ENCODE data around the gene PLPP4.

Gene PLPP4

GRCh38 chr10:120506674-120507073 is 49.6 kb downstream of the PLPP4 start:
- H3K36me3 ChIP-seq (ENCODE audit: control insufficient read depth, insufficient read depth, low read length), result no peaks in the 10 kb centered on the region
- no peak overlapping the region for H3K4me3 ChIP-seq (ENCODE audit: low read depth, low read length)
- H3K27ac ChIP-seq (ENCODE audit: low read depth, low read length), result no peak overlapping the region
- H3K4me1 ChIP-seq (ENCODE audit: control insufficient read depth, insufficient read depth, low read length), result peaks cover 13% of the 10 kb centered on the region
- H3K9me3 ChIP-seq (ENCODE audit: control insufficient read depth, insufficient read depth, low read length), result no peaks in the 10 kb centered on the region
- no peaks in the 10 kb centered on the region for H3K27me3 ChIP-seq (ENCODE audit: control insufficient read depth, insufficient read depth, low read length)
- no peak overlapping the region for H3K9ac ChIP-seq (ENCODE audit: low read depth, low read length)

- Histone ChIP-seq H3K9me3 (ENCODE audit: control insufficient read depth, insufficient read depth, low read length) (no peaks in the 10 kb centered on the region), H3K27ac (ENCODE audit: low read depth, low read length) (no peak overlapping the region), H3K4me1 (ENCODE audit: control insufficient read depth, insufficient read depth, low read length) (peaks cover 13% of the 10 kb centered on the region), H3K9ac (ENCODE audit: low read depth, low read length) (no peak overlapping the region), H3K27me3 (ENCODE audit: control insufficient read depth, insufficient read depth, low read length) (no peaks in the 10 kb centered on the region), H3K36me3 (ENCODE audit: control insufficient read depth, insufficient read depth, low read length) (no peaks in the 10 kb centered on the region), H3K4me3 (ENCODE audit: low read depth, low read length) (no peak overlapping the region)
Observed at GRCh38 chr10:120507175-120507574, 50.1 kb downstream of the PLPP4 start.

GRCh38 chr10:120507651-120508050 is 50.6 kb downstream of the PLPP4 start:
- Histone ChIP-seq H3K9me3 (ENCODE audit: control insufficient read depth, insufficient read depth, low read length) (no peaks in the 10 kb centered on the region), H3K4me1 (ENCODE audit: control insufficient read depth, insufficient read depth, low read length) (peaks cover 13% of the 10 kb centered on the region), H3K27me3 (ENCODE audit: control insufficient read depth, insufficient read depth, low read length) (no peaks in the 10 kb centered on the region), H3K36me3 (ENCODE audit: control insufficient read depth, insufficient read depth, low read length) (no peaks in the 10 kb centered on the region), H3K9ac (ENCODE audit: low read depth, low read length) (no peak overlapping the region), H3K27ac (ENCODE audit: low read depth, low read length) (no peak overlapping the region), H3K4me3 (ENCODE audit: low read depth, low read length) (no peak overlapping the region)

- Histone ChIP-seq H3K9ac (ENCODE audit: low read depth, low read length) (no peak overlapping the region), H3K4me1 (ENCODE audit: control insufficient read depth, insufficient read depth, low read length) (peaks cover 13% of the 10 kb centered on the region), H3K4me3 (ENCODE audit: low read depth, low read length) (no peak overlapping the region)
Observed at GRCh38 chr10:120508393-120508792, 51.4 kb downstream of the PLPP4 start.

GRCh38 chr10:120508966-120509365 is 51.9 kb downstream of the PLPP4 start:
- H3K9ac ChIP-seq (ENCODE audit: low read depth, low read length), result no peak overlapping the region
- peaks cover 13% of the 10 kb centered on the region for H3K4me1 ChIP-seq (ENCODE audit: control insufficient read depth, insufficient read depth, low read length)
- no peaks in the 10 kb centered on the region for H3K27me3 ChIP-seq (ENCODE audit: control insufficient read depth, insufficient read depth, low read length)
- no peaks in the 10 kb centered on the region for H3K36me3 ChIP-seq (ENCODE audit: control insufficient read depth, insufficient read depth, low read length)
- H3K9me3 ChIP-seq (ENCODE audit: control insufficient read depth, insufficient read depth, low read length), result no peaks in the 10 kb centered on the region
- no peak overlapping the region for H3K4me3 ChIP-seq (ENCODE audit: low read depth, low read length)
- no peak overlapping the region for H3K27ac ChIP-seq (ENCODE audit: low read depth, low read length)

More at GRCh38 chr10:120508393-120508792, 51.4 kb downstream of the PLPP4 start:
- Histone ChIP-seq H3K36me3 (ENCODE audit: control insufficient read depth, insufficient read depth, low read length) (no peaks in the 10 kb centered on the region), H3K27me3 (ENCODE audit: control insufficient read depth, insufficient read depth, low read length) (no peaks in the 10 kb centered on the region), H3K27ac (ENCODE audit: low read depth, low read length) (no peak overlapping the region), H3K9me3 (ENCODE audit: control insufficient read depth, insufficient read depth, low read length) (no peaks in the 10 kb centered on the region)

GRCh38 chr10:120511165-120511564 is 54.1 kb downstream of the PLPP4 start:
- H3K27me3 ChIP-seq (ENCODE audit: control insufficient read depth, insufficient read depth, low read length), result no peaks in the 10 kb centered on the region
- H3K4me1 ChIP-seq (ENCODE audit: control insufficient read depth, insufficient read depth, low read length), result no peaks in the 10 kb centered on the region
- no peak overlapping the region for H3K27ac ChIP-seq (ENCODE audit: low read depth, low read length)
- H3K9ac ChIP-seq (ENCODE audit: low read depth, low read length), result no peak overlapping the region
- no peaks in the 10 kb centered on the region for H3K9me3 ChIP-seq (ENCODE audit: control insufficient read depth, insufficient read depth, low read length)
- no peaks in the 10 kb centered on the region for H3K36me3 ChIP-seq (ENCODE audit: control insufficient read depth, insufficient read depth, low read length)
- H3K4me3 ChIP-seq (ENCODE audit: low read depth, low read length), result no peak overlapping the region

GRCh38 chr10:120513307-120513796 is 56.3 kb downstream of the PLPP4 start:
- H3K4me1 ChIP-seq (ENCODE audit: control insufficient read depth, insufficient read depth, low read length), result no peaks in the 10 kb centered on the region
- no peak overlapping the region for H3K27ac ChIP-seq (ENCODE audit: low read depth, low read length)
- no peaks in the 10 kb centered on the region for H3K27me3 ChIP-seq (ENCODE audit: control insufficient read depth, insufficient read depth, low read length)
- no peaks in the 10 kb centered on the region for H3K36me3 ChIP-seq (ENCODE audit: control insufficient read depth, insufficient read depth, low read length)
- no peak overlapping the region for H3K9ac ChIP-seq (ENCODE audit: low read depth, low read length)
- H3K9me3 ChIP-seq (ENCODE audit: control insufficient read depth, insufficient read depth, low read length), result no peaks in the 10 kb centered on the region
- H3K4me3 ChIP-seq (ENCODE audit: low read depth, low read length), result no peak overlapping the region

GRCh38 chr10:120514035-120514620 is 57.1 kb downstream of the PLPP4 start:
- no peaks in the 10 kb centered on the region for H3K36me3 ChIP-seq (ENCODE audit: control insufficient read depth, insufficient read depth, low read length)
- no peak overlapping the region for H3K4me3 ChIP-seq (ENCODE audit: low read depth, low read length)
- no peak overlapping the region for H3K9ac ChIP-seq (ENCODE audit: low read depth, low read length)
- no peaks in the 10 kb centered on the region for H3K9me3 ChIP-seq (ENCODE audit: control insufficient read depth, insufficient read depth, low read length)
- H3K4me1 ChIP-seq (ENCODE audit: control insufficient read depth, insufficient read depth, low read length), result no peaks in the 10 kb centered on the region
- H3K27ac ChIP-seq (ENCODE audit: low read depth, low read length), result no peak overlapping the region
- H3K27me3 ChIP-seq (ENCODE audit: control insufficient read depth, insufficient read depth, low read length), result no peaks in the 10 kb centered on the region

- H3K27ac ChIP-seq (ENCODE audit: low read depth, low read length), result no peak overlapping the region
- H3K9me3 ChIP-seq (ENCODE audit: control insufficient read depth, insufficient read depth, low read length), result no peaks in the 10 kb centered on the region
- H3K27me3 ChIP-seq (ENCODE audit: control insufficient read depth, insufficient read depth, low read length), result no peaks in the 10 kb centered on the region
- H3K9ac ChIP-seq (ENCODE audit: low read depth, low read length), result no peak overlapping the region
- no peaks in the 10 kb centered on the region for H3K36me3 ChIP-seq (ENCODE audit: control insufficient read depth, insufficient read depth, low read length)
- H3K4me1 ChIP-seq (ENCODE audit: control insufficient read depth, insufficient read depth, low read length), result no peaks in the 10 kb centered on the region
- no peak overlapping the region for H3K4me3 ChIP-seq (ENCODE audit: low read depth, low read length)
Observed at GRCh38 chr10:120514959-120515358, 57.9 kb downstream of the PLPP4 start.

- Histone ChIP-seq H3K9ac (ENCODE audit: low read depth, low read length) (no peak overlapping the region), H3K9me3 (ENCODE audit: control insufficient read depth, insufficient read depth, low read length) (no peaks in the 10 kb centered on the region), H3K4me3 (ENCODE audit: low read depth, low read length) (no peak overlapping the region), H3K4me1 (ENCODE audit: control insufficient read depth, insufficient read depth, low read length) (no peaks in the 10 kb centered on the region), H3K36me3 (ENCODE audit: control insufficient read depth, insufficient read depth, low read length) (no peaks in the 10 kb centered on the region), H3K27me3 (ENCODE audit: control insufficient read depth, insufficient read depth, low read length) (no peaks in the 10 kb centered on the region), H3K27ac (ENCODE audit: low read depth, low read length) (no peak overlapping the region)
Observed at GRCh38 chr10:120515741-120516140, 58.7 kb downstream of the PLPP4 start.

- Histone ChIP-seq H3K9ac (ENCODE audit: low read depth, low read length) (no peak overlapping the region), H3K4me1 (ENCODE audit: control insufficient read depth, insufficient read depth, low read length) (no peaks in the 10 kb centered on the region), H3K27me3 (ENCODE audit: control insufficient read depth, insufficient read depth, low read length) (no peaks in the 10 kb centered on the region), H3K4me3 (ENCODE audit: low read depth, low read length) (no peak overlapping the region), H3K36me3 (ENCODE audit: control insufficient read depth, insufficient read depth, low read length) (no peaks in the 10 kb centered on the region), H3K9me3 (ENCODE audit: control insufficient read depth, insufficient read depth, low read length) (no peaks in the 10 kb centered on the region), H3K27ac (ENCODE audit: low read depth, low read length) (no peak overlapping the region)
Observed at GRCh38 chr10:120516426-120516825, 59.4 kb downstream of the PLPP4 start.
